Measurements from ENCODE around the gene KY. TPM values are rescaled to one million over a fixed set of nuclear protein-coding genes. Genes with fewer than 3 reads are reported as not detected.

Gene KY
- total RNA-seq, 1 experiment from 2014 or later, result not detected

DNA sequence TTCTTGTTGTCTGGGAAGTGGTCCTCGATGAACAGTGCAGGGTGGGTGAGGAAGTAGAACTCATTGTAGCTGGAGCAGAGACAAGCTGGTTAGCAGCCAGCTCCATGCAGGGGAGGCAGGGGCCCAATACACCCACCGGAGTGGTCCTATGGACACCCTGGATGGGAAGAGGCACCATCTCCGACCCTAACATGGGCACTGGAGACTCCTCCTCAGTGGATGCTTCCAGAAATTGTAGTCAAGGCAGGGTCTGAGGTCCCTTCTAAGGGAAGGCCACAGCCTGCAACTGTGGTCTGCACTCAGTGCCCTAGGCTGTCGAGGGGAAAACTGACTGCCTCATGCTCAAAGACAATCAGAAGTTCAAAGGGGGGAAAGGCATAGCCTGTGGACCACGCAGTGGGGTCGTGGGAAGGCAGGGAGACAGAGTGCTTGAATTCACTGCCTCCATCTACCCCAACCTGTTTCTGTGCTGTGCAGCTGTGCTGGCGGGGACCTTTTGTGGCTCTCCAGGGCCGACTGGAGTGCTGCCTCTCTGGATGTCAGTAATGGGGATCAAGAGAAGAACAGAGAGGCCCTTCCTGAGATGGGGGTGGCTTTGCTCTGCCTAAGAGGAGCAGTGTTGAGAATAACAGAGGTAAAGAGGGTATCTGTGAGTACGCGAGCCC, 41.9 kb downstream of the KY start:
- intact Hi-C loops (cut with micrococcal nuclease; ENCODE audit: unreplicated experiment), result no loop called here
- H3K27ac ChIP-seq (ENCODE audit: low read depth, low read length, poor library complexity, severe bottlenecking), result no peak overlapping the region
- POLR2A ChIA-PET (ENCODE audit: low non-redundant PET), result no interaction called here
- no peaks in the 10 kb centered on the region for H3K36me3 ChIP-seq (ENCODE audit: insufficient read depth, low read length, poor library complexity, severe bottlenecking)
- BruUV-seq (replicated peaks), result no TSS peak
- CTCF ChIA-PET, result no interaction called here
- H3K4me1 ChIP-seq (ENCODE audit: insufficient read depth, low read length, poor library complexity, severe bottlenecking), result no peaks in the 10 kb centered on the region
- H3K9me3 ChIP-seq (ENCODE audit: low read depth, low read length, poor library complexity, severe bottlenecking), result no peaks in the 10 kb centered on the region
- H3K4me3 ChIP-seq (ENCODE audit: low read depth, low read length, poor library complexity, severe bottlenecking), result no peak overlapping the region
- peaks cover 4% of the 10 kb centered on the region for H3K27me3 ChIP-seq (replicated peaks; ENCODE audit: insufficient read depth, low read depth, low read length, poor library complexity)
- TF ChIP-seq, protein P1, sequence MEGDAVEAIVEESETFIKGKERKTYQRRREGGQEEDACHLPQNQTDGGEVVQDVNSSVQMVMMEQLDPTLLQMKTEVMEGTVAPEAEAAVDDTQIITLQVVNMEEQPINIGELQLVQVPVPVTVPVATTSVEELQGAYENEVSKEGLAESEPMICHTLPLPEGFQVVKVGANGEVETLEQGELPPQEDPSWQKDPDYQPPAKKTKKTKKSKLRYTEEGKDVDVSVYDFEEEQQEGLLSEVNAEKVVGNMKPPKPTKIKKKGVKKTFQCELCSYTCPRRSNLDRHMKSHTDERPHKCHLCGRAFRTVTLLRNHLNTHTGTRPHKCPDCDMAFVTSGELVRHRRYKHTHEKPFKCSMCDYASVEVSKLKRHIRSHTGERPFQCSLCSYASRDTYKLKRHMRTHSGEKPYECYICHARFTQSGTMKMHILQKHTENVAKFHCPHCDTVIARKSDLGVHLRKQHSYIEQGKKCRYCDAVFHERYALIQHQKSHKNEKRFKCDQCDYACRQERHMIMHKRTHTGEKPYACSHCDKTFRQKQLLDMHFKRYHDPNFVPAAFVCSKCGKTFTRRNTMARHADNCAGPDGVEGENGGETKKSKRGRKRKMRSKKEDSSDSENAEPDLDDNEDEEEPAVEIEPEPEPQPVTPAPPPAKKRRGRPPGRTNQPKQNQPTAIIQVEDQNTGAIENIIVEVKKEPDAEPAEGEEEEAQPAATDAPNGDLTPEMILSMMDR (conservative IDR thresholded peaks at IDR 0.05; ENCODE audit: low read depth, low read length), result no peak
- no peak for TF ChIP-seq EZH2 (IDR thresholded peaks at IDR 0.05; ENCODE audit: borderline replicate concordance, low read depth, low read length, poor library complexity, severe bottlenecking)
- no peak for DNase-seq (ENCODE audit: low spot score)

DNA sequence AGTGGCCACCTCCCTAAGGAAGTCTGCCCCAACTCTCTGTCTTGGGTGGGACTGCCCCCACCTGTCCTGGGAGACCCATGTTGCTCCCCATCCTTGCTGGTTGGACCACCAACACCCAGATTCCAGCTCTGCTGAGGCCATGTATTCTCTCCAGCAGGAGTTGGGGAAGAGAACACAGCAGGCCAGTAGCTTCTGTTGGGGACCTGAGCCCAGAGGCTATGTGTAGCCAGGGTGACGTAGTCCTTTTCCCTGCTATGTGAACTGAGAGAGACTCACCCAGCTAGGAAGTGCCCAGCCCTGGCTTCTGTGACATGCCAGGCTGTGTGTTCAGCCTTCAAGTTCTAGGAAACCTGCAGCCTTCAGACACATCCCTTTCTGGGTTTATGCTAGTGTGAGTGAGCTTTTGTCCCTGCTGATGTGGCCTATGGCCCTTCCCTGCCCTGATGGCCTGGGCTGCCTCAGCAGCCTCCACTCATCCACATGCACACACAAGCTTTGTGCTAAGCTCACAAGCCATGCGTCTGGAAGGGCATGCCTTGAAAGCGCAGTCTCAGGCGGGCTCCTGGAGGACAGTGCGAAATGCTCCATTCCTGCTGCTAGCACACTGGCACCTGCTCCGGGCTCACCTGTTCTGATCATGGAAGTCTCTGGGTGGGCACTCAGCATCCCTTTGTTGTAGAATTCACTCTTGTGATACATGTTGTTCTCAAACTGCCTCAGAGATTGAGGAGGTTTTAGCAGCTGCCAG, 42.6 kb downstream of the KY start:
- no peak for DNase-seq (ENCODE audit: low spot score)
- Histone ChIP-seq H3K9me3 (ENCODE audit: low read depth, low read length, poor library complexity, severe bottlenecking) (no peaks in the 10 kb centered on the region), H3K4me1 (ENCODE audit: insufficient read depth, low read length, poor library complexity, severe bottlenecking) (no peaks in the 10 kb centered on the region), H3K27ac (ENCODE audit: low read depth, low read length, poor library complexity, severe bottlenecking) (no peak overlapping the region), H3K36me3 (ENCODE audit: insufficient read depth, low read length, poor library complexity, severe bottlenecking) (no peaks in the 10 kb centered on the region), H3K4me3 (ENCODE audit: low read depth, low read length, poor library complexity, severe bottlenecking) (no peak overlapping the region), H3K27me3 (replicated peaks; ENCODE audit: insufficient read depth, low read depth, low read length, poor library complexity) (peaks cover 4% of the 10 kb centered on the region)
- intact Hi-C loops (cut with micrococcal nuclease; ENCODE audit: unreplicated experiment), result no loop called here
- no TSS peak for BruUV-seq (replicated peaks)
- POLR2A ChIA-PET (ENCODE audit: low non-redundant PET), result no interaction called here
- TF ChIP-seq, protein P1 (conservative IDR thresholded peaks at IDR 0.05; ENCODE audit: low read depth, low read length), result no peak
- no peak for TF ChIP-seq EZH2 (IDR thresholded peaks at IDR 0.05; ENCODE audit: borderline replicate concordance, low read depth, low read length, poor library complexity, severe bottlenecking)
- CTCF ChIA-PET, result no interaction called here

DNA sequence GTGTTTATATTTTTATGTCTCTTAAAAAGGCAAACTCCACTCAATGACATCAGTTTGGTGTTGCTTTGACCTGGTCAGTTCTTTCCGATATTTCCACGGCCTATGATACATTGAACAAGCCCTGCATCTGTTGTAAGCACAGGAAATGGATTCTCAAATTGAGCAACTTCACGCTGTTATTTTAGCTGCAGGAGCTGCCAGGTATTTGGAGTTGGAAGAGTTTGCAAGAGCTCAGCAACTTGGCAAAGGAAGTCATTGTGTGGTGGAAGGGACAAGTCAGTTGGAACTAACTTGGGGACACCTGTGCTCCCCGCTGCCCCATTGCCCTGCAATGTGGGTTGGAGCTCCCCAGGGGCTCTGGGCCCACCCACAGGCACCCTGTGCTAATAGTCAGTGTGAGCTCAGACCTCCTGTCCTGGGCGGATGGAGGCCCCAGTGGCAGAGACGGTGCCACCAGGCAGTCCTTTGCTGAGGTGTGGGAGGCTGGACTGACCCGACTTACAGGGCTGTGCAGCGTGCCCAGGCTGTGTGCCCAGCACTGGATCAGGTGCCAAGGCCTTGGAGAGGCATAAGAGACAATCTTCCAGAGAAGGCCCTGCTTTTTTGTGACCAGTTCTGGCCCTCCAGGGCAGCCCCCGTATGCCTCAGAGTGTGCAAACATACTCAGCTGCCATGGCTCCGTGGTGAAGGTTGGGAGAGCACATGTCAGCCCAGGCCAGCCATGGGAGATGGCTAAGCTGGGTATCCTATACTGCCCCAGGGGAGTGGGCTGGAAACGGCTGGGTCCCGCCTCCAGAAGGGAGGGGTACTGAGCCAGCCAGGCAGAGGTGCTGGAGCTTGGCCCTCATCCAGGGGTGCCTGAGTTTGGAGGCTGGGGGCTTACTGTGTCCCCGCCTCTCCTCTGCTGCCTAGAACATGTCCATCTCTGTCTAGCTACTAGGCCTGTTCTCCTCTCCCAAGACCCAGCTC, 43.5 kb downstream of the KY start:
- Histone ChIP-seq H3K27ac (ENCODE audit: low read depth, low read length, poor library complexity, severe bottlenecking) (no peak overlapping the region), H3K27me3 (replicated peaks; ENCODE audit: insufficient read depth, low read depth, low read length, poor library complexity) (peaks cover 4% of the 10 kb centered on the region), H3K4me1 (ENCODE audit: insufficient read depth, low read length, poor library complexity, severe bottlenecking) (no peaks in the 10 kb centered on the region), H3K4me3 (ENCODE audit: low read depth, low read length, poor library complexity, severe bottlenecking) (no peak overlapping the region), H3K36me3 (ENCODE audit: insufficient read depth, low read length, poor library complexity, severe bottlenecking) (no peaks in the 10 kb centered on the region), H3K9me3 (ENCODE audit: low read depth, low read length, poor library complexity, severe bottlenecking) (no peaks in the 10 kb centered on the region)
- ChIA-PET POLR2A (ENCODE audit: low non-redundant PET) (interaction anchor here (0.6 kb wide), 1 partner anchor 925 kb away, joined by 3 read pairs; no protein-coding TSS in a partner anchor), CTCF (interaction anchor here (0.5 kb wide), 1 partner anchor 1879 kb away, joined by 5 read pairs; no protein-coding TSS in a partner anchor)
- DNase-seq (ENCODE audit: low spot score), result no peak
- no TSS peak for BruUV-seq (replicated peaks)
- TF ChIP-seq EZH2 (IDR thresholded peaks at IDR 0.05; ENCODE audit: borderline replicate concordance, low read depth, low read length, poor library complexity, severe bottlenecking), result no peak
- TF ChIP-seq, protein P1 (conservative IDR thresholded peaks at IDR 0.05; ENCODE audit: low read depth, low read length), result no peak
- intact Hi-C loops (cut with micrococcal nuclease; ENCODE audit: unreplicated experiment), result no loop called here
